Vagina (tissue), 2 donors: ENCODE measurements around the gene KRTAP2-2. TPM values are rescaled to one million over a fixed set of nuclear protein-coding genes. Genes with fewer than 3 reads are reported as not detected.
"Not testable (repeated sequence)": the region's sequence is repeated elsewhere in the genome, so short reads cannot be mapped to it uniquely, and the experiment has no call there.

Experiments used
- DNase-seq, 2 donors: peaks; one replicate each; pipeline ENCODE4 v3.0.0-alpha.2; 2017; ENCODE audit errors: extremely low spot score in 2 of 2
- H3K27ac ChIP-seq: fragments of 200-600 bp; sonication (generic); one replicate; pipeline ENCODE4 v1.5.1; 2019
- H3K27me3 ChIP-seq: fragments of 200-600 bp; sonication (generic); one replicate; pipeline ENCODE4 v1.5.1; 2019
- H3K36me3 ChIP-seq, 2 donors: fragments of 200-600 bp; sonication (generic); one replicate each; pipeline ENCODE4 v1.5.1; 2017 to 2019
- H3K4me1 ChIP-seq: fragments of 200-600 bp; sonication (generic); one replicate; pipeline ENCODE4 v1.5.1; 2019
- H3K4me3 ChIP-seq, 2 donors: fragments of 200-600 bp; sonication (generic); 1 replicate in 1 of 2; 2 replicates in 1 of 2; pipeline ENCODE4 v1.5.1; 2016 to 2019
- H3K9me3 ChIP-seq: fragments of 200-600 bp; sonication (generic); one replicate; pipeline ENCODE4 v1.5.1; 2019
- CTCF ChIP-seq, 3 experiments: fragments of 450-650 bp in 2 of 3; fragments of 200-600 bp in 1 of 3; sonication (generic) in 1 of 3; IDR thresholded peaks; one replicate each; pipeline ENCODE4 v1.5.1; 2017 to 2019; ENCODE audit warnings: antibody characterized with exemption in 3 of 3, mild to moderate bottlenecking in 2 of 3, moderate library complexity in 2 of 3
- POLR2A ChIP-seq, 2 donors: fragments of 450-650 bp; IDR thresholded peaks; one replicate each; pipeline ENCODE4 v1.6.1; 2017; ENCODE audit warnings: antibody characterized with exemption in 2 of 2, mild to moderate bottlenecking in 2 of 2, moderate library complexity in 2 of 2
- POLR2AphosphoS5 ChIP-seq, 2 donors: sonication (generic); formaldehyde crosslinking; IDR thresholded peaks; one replicate each; pipeline ENCODE4 v1.9.0; 2017; ENCODE audit warnings: antibody characterized with exemption in 2 of 2, mild to moderate bottlenecking in 2 of 2, low read depth in 1 of 2; ENCODE audit not compliant: insufficient read depth in 1 of 2
- intact Hi-C: fragments of 100-400 bp; cut with DNase I; formaldehyde crosslinking; loops from one replicate; pipeline ENCODE4 v1.15.1; 2023
- total RNA-seq: library from RNA; depleted of rRNA; stranded (reverse); fragments of >200 nt; gene quantifications from one replicate; pipeline ENCODE4 v1.2.3, GENCODE V29; 2016

Gene KRTAP2-2
- total RNA-seq, 1 donor from 2014 or later, result not detected

GRCh38 chr17:41098042-41098441 is 43.0 kb upstream of the KRTAP2-2 start, which contains the start of gene KRTAP4-8:
TSS of gene KRTAP4-8 (minus strand) at chr17:41098142. CDS start at chr17:41098084, 58 bp downstream.
- Histone ChIP-seq H3K27ac (no peak within 1 kb of the TSS), H3K4me1 (no peaks in the 10 kb centered on the region), H3K9me3 (no peaks in the 10 kb centered on the region), H3K27me3 (no peaks in the 10 kb centered on the region), H3K4me3 (no peak within 1 kb of the TSS), H3K36me3 (no peaks in the 10 kb centered on the region)
- intact Hi-C loops, result no loop called here
- TF ChIP-seq CTCF (IDR thresholded peaks at IDR 0.05) (no peak), POLR2A (IDR thresholded peaks at IDR 0.05) (no peak), POLR2AphosphoS5 (IDR thresholded peaks at IDR 0.05; ENCODE audit: insufficient read depth in 1 of 2, low read depth in 1 of 2) (no peak)
- DNase-seq, result no peak

- Histone ChIP-seq H3K27ac (no peak overlapping the region), H3K36me3 (no peaks in the 10 kb centered on the region), H3K9me3 (no peaks in the 10 kb centered on the region), H3K4me3 (no peak overlapping the region), H3K4me1 (no peaks in the 10 kb centered on the region), H3K27me3 (no peaks in the 10 kb centered on the region)
- no peak for TF ChIP-seq CTCF (IDR thresholded peaks at IDR 0.05)
- TF ChIP-seq POLR2A (IDR thresholded peaks at IDR 0.05), result no peak
- TF ChIP-seq POLR2AphosphoS5 (IDR thresholded peaks at IDR 0.05; ENCODE audit: insufficient read depth in 1 of 2, low read depth in 1 of 2), result no peak
- DNase-seq, result no peak
- intact Hi-C loops, result no loop called here
Measured at GRCh38 chr17:41096055-41096454, 41.0 kb upstream of the KRTAP2-2 start.

- H3K27me3 ChIP-seq, H3K4me3 ChIP-seq, H3K4me1 ChIP-seq, intact Hi-C loops, DNase-seq, H3K27ac ChIP-seq, H3K9me3 ChIP-seq, H3K36me3 ChIP-seq: not testable (repeated sequence)
Measured at GRCh38 chr17:41088760-41089352, 33.8 kb upstream of the KRTAP2-2 start.

- H3K27ac ChIP-seq, H3K4me1 ChIP-seq, H3K27me3 ChIP-seq, H3K9me3 ChIP-seq, intact Hi-C loops, H3K36me3 ChIP-seq, DNase-seq, H3K4me3 ChIP-seq: not testable (repeated sequence)
Measured at GRCh38 chr17:41084100-41084856, 29.2 kb upstream of the KRTAP2-2 start, which contains the start of gene KRTAP4-7. TSS of gene KRTAP4-7 (plus strand) at chr17:41084150. CDS start at chr17:41084207, 57 bp downstream.

- H3K4me1 ChIP-seq, intact Hi-C loops, H3K4me3 ChIP-seq, H3K36me3 ChIP-seq, H3K27ac ChIP-seq, H3K27me3 ChIP-seq, DNase-seq, H3K9me3 ChIP-seq: not testable (repeated sequence)
Measured at GRCh38 chr17:41083427-41083826, 28.4 kb upstream of the KRTAP2-2 start.

- no peaks in the 10 kb centered on the region for H3K9me3 ChIP-seq
- H3K27me3 ChIP-seq, result no peaks in the 10 kb centered on the region
- DNase-seq, result no peak
- intact Hi-C loops, result no loop called here
- no peaks in the 10 kb centered on the region for H3K36me3 ChIP-seq
- H3K27ac ChIP-seq, result no peak overlapping the region
- H3K4me1 ChIP-seq, result no peaks in the 10 kb centered on the region
- no peak overlapping the region for H3K4me3 ChIP-seq
- TF ChIP-seq POLR2AphosphoS5 (IDR thresholded peaks at IDR 0.05; ENCODE audit: insufficient read depth in 1 of 2, low read depth in 1 of 2) (no peak), POLR2A (IDR thresholded peaks at IDR 0.05) (no peak), CTCF (IDR thresholded peaks at IDR 0.05) (no peak)
Measured at GRCh38 chr17:41082626-41083025, 27.6 kb upstream of the KRTAP2-2 start.
